Fibroblast of villous mesenchyme (primary cell): ENCODE measurements around the gene MRPS18B. TPM values are rescaled to one million over a fixed set of nuclear protein-coding genes. Genes with fewer than 3 reads are reported as not detected.
"Not testable (repeated sequence)": the region's sequence is repeated elsewhere in the genome, so short reads cannot be mapped to it uniquely, and the experiment has no call there.

Source experiments
- DNase-seq: peaks from one replicate; pipeline ENCODE4 v3.0.0-alpha.2; 2010; ENCODE audit warnings: low read depth
- H3K4me3 ChIP-seq: 2 replicates; pipeline ENCODE4 v1.5.1; 2011; ENCODE audit warnings: low read depth, mild to moderate bottlenecking, low read length
- total RNA-seq: library from RNA; depleted of rRNA; stranded (reverse); fragments of >200 nt; gene quantifications from 2 replicates; pipeline ENCODE4 v1.2.3, GENCODE V29; 2012
- TF ChIP-seq, protein P1 (sequence below): IDR thresholded peaks from 2 replicates; pipeline ENCODE4 v1.5.1; 2012; ENCODE audit warnings: low read depth, mild to moderate bottlenecking, low read length; ENCODE audit not compliant: insufficient read depth

MRPS18B gene
- total RNA-seq, 1 donor, result 79.5 TPM

DNA sequence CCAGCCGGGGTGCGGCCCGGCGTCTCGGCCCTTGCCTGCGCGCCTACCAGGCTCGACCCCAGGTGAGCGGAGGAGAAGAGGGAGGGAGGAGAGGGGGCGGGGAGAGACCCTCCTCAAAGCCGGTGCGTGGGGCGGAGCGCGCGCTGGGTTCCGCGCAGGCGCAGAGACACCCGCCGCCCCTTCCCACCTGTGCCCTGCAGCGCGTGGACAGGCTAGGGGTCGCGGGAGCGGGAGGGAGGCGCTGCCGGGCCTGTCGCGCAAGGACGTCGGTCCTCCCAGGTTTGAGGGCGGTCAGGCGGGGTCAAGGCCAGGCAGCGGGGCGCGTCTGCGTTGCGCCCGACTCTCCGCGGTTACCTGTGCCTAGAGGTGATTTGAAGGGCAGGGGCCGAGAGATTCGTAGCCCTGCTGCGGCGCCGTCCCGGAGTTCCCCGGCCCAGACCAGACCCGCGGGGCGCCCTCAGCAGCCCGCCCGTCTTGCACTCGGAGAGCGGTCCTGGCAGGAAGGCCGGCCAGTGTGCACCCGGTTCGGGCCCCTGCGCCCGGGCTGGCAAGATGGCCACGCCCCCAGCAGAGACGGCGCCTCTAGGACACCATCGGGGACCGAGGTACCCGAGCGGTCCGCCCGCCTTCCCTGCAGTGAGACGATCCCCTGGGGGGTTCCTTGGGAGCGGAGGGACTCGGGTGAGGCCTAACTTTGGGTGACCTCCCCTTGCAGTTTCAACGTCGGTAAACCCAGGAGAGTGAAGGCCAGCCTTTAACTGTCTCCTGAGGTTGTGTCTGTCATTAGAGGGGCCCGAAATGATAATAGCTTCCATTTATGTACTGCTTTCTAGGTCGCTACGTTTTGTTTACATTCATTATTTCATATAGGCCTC lies 29.8 kb downstream of the MRPS18B start:
- TF ChIP-seq, protein P1, sequence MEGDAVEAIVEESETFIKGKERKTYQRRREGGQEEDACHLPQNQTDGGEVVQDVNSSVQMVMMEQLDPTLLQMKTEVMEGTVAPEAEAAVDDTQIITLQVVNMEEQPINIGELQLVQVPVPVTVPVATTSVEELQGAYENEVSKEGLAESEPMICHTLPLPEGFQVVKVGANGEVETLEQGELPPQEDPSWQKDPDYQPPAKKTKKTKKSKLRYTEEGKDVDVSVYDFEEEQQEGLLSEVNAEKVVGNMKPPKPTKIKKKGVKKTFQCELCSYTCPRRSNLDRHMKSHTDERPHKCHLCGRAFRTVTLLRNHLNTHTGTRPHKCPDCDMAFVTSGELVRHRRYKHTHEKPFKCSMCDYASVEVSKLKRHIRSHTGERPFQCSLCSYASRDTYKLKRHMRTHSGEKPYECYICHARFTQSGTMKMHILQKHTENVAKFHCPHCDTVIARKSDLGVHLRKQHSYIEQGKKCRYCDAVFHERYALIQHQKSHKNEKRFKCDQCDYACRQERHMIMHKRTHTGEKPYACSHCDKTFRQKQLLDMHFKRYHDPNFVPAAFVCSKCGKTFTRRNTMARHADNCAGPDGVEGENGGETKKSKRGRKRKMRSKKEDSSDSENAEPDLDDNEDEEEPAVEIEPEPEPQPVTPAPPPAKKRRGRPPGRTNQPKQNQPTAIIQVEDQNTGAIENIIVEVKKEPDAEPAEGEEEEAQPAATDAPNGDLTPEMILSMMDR, result no peak
- peak overlapping the region; percentile 91 for H3K4me3 ChIP-seq
- peak; percentile 42 for DNase-seq

DNA sequence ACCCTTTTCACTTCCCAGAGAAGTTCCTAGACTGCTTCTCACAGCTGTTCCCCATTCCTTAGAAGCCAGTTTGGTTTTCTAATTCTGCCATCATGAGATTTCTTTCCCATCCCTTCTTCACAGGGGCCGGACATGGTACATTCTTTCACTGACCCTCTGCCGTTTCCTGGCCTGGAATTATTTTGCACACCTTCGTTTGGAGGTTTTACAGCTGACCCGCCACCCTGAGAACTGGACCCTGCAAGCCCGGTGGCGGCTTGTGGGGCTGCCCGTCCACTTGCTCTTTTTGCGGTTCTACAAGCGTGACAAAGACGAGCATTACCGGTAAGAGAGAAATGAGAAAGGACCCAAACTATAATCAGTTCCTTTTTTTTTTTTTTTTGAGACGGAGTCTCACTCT lies 33.5 kb downstream of the MRPS18B start:
- no peak overlapping the region for H3K4me3 ChIP-seq
- DNase-seq, result no peak
- TF ChIP-seq, protein P1, result no peak

DNA sequence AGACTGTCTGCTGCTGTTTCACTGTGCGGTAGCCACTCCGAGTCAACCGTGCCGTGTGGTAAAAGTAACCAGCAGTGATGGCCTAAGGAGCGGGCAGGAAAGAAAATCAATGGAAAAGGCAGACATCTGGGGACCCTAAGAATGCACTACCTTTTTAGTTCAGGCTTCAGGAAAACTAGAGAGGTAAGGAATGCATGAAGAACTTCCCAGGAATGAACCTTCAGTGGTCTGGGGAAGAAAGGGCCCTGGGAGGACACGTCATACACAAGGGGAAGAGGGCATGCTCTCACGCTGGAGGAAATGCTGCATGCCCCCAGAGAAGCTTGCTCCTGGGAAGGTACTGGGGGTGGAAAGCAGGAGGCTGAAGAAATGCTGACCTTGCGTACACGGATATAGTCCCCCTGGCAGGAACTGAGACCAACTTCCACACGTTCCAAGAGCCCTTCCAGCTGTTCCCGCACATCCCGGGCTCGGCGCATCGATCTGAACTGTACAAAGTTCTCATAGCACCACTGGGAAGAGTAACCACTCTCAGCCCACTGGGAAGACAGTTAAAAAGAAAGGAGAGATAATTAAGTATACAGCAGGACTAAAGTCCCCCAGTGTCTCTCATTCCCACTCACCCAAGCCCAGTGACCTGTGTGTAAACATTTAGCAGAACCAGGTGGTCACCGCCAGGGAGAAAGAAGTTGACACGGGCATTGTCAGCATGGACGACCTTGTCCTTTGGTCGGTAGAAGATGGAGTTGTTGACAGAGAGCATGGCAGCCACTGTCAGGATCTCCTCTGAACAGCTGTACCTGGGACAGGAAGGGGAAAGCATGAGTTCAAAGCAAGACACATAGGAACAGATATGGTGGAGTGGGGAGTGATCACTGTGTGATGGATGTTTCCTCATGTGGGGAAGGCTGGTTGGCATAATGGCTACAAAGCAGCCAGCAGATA lies 37.4 kb downstream of the MRPS18B start:
- no peak for DNase-seq
- TF ChIP-seq, protein P1, result no peak
- H3K4me3 ChIP-seq, result no peak overlapping the region

GRCh38 chr6:30655743-30656094 lies 38.1 kb downstream of the MRPS18B start:
- TF ChIP-seq, protein P1, result no peak
- DNase-seq, result no peak
- no peak overlapping the region for H3K4me3 ChIP-seq

GRCh38 chr6:30656513-30656912 lies 38.9 kb downstream of the MRPS18B start:
- TF ChIP-seq, protein P1, result no peak
- no peak overlapping the region for H3K4me3 ChIP-seq
- no peak for DNase-seq

DNA sequence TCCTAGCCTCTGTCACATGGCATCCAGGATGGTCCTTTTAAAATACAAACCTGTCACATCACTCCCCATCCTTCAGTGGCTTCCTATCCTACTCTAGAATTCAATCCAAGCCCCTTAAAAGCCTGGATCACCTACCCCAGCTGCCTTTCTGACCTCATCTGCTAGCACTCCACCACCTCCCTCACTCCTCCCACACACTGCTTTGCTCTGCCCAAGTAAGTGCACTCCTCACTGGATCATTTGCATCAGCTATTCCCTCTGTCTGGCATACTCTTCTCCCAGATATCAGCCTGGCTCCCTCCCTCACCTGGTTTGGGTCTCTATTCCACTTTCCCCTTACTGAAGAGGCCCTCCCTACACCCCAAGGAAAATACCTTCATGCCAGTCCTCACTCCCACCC lies 39.8 kb downstream of the MRPS18B start:
- TF ChIP-seq, protein P1, result no peak
- DNase-seq, result no peak
- no peak overlapping the region for H3K4me3 ChIP-seq

DNA sequence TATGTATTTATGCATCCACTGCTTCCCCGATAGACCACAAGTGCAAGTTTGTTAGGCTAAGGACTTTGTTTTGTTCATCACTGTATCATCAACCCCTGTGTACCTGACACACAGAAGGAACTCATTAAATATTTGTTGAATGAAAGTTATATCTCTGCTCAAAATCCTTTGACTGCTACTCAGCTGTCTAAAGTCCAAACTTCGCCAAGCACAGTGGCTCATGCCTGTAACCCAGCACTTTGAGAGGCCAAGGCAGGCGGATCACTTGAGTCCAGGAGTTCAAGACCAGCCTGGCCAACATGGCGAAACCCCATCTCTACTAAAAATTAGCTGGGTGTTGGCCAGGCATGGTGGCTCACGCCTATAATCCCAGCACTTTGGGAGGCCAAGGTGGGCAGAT lies 40.3 kb downstream of the MRPS18B start:
- DNase-seq, H3K4me3 ChIP-seq: not testable (repeated sequence)
